Measurements from ENCODE around the gene CP. TPM values are rescaled to one million over a fixed set of nuclear protein-coding genes. Genes with fewer than 3 reads are reported as not detected.
"Not testable (repeated sequence)": the region's sequence is repeated elsewhere in the genome, so short reads cannot be mapped to it uniquely, and the experiment has no call there.

CP gene
- total and polyA plus RNA-seq, 4 experiments from 2014 or later = 0.34 TPM; not detected in 3

- CTCF ChIA-PET (ENCODE audit: partially characterized antibody) = interaction anchor here (0.5 kb wide), 1 partner anchor 243 kb away, joined by 3 read pairs; no protein-coding TSS in a partner anchor
- Histone ChIP-seq H3K4me1 (ENCODE audit: insufficient read depth, low read length) (no peaks in the 10 kb centered on the region), H3K36me3 (ENCODE audit: insufficient read depth, low read length) (no peaks in the 10 kb centered on the region), H3K27ac (ENCODE audit: low read depth, low read length) (no peak overlapping the region), H3K9me3 (ENCODE audit: control insufficient read depth in 1 of 2, low read length in 2 of 2) (no peaks in the 10 kb centered on the region), H3K27me3 (ENCODE audit: insufficient read depth, low read length) (no peaks in the 10 kb centered on the region), H3K4me3 (ENCODE audit: low read length in 2 of 2) (no peak overlapping the region)
- Mint-ChIP-seq H3K4me3 (no peak overlapping the region), H3K36me3 (no peaks in the 10 kb centered on the region), H3K27me3 (peaks cover 7 to 8% of the 10 kb centered on the region in 2 donors), H3K4me1 (peaks cover 0 to 2% (median 0%) of the 10 kb centered on the region in 4 donors), H3K27ac (no peak overlapping the region), H3K9me3 (no peaks in the 10 kb centered on the region)
- intact Hi-C loops (cut with micrococcal nuclease) = no loop called here
- DNase-seq = no peak
- POLR2A ChIA-PET (ENCODE audit: partially characterized antibody) = no interaction called here
These were observed 23.0 kb downstream of the CP start for GRCh38 chr3:149198611-149199010.

GRCh38 chr3:149197669-149198068 is 24.0 kb downstream of the CP start:
- H3K4me3 ChIP-seq (ENCODE audit: low read length in 2 of 2) = no peak overlapping the region
- H3K4me1 ChIP-seq (ENCODE audit: insufficient read depth, low read length) = no peaks in the 10 kb centered on the region
- no peak overlapping the region for H3K4me3 Mint-ChIP-seq
- intact Hi-C loops (cut with micrococcal nuclease) = no loop called here
- H3K9me3 Mint-ChIP-seq = no peaks in the 10 kb centered on the region
- no peak for DNase-seq
- H3K9me3 ChIP-seq (ENCODE audit: control insufficient read depth in 1 of 2, low read length in 2 of 2) = no peaks in the 10 kb centered on the region
- H3K27me3 Mint-ChIP-seq = peaks cover 7 to 8% of the 10 kb centered on the region in 2 donors
- H3K36me3 Mint-ChIP-seq = no peaks in the 10 kb centered on the region
- no peak overlapping the region for H3K27ac ChIP-seq (ENCODE audit: low read depth, low read length)
- POLR2A ChIA-PET (ENCODE audit: partially characterized antibody) = no interaction called here
- H3K4me1 Mint-ChIP-seq = no peaks in the 10 kb centered on the region
- H3K27me3 ChIP-seq (ENCODE audit: insufficient read depth, low read length) = no peaks in the 10 kb centered on the region
- H3K36me3 ChIP-seq (ENCODE audit: insufficient read depth, low read length) = no peaks in the 10 kb centered on the region
- no peak overlapping the region for H3K27ac Mint-ChIP-seq
- CTCF ChIA-PET (ENCODE audit: partially characterized antibody) = no interaction called here

- H3K27me3 ChIP-seq (ENCODE audit: insufficient read depth, low read length); H3K27me3 Mint-ChIP-seq; H3K36me3 ChIP-seq (ENCODE audit: insufficient read depth, low read length); DNase-seq; H3K9me3 ChIP-seq (ENCODE audit: control insufficient read depth in 1 of 2, low read length in 2 of 2); H3K4me3 ChIP-seq (ENCODE audit: low read length in 2 of 2); H3K9me3 Mint-ChIP-seq; H3K4me1 ChIP-seq (ENCODE audit: insufficient read depth, low read length); H3K4me3 Mint-ChIP-seq; H3K27ac Mint-ChIP-seq; POLR2A ChIA-PET (ENCODE audit: partially characterized antibody); intact Hi-C loops (cut with micrococcal nuclease); H3K27ac ChIP-seq (ENCODE audit: low read depth, low read length); H3K36me3 Mint-ChIP-seq; H3K4me1 Mint-ChIP-seq: not testable (repeated sequence)
- CTCF ChIA-PET (ENCODE audit: partially characterized antibody) = interaction anchor here (0.7 kb wide), 1 partner anchor 10 kb away, joined by 3 read pairs; no protein-coding TSS in a partner anchor
These were observed 24.6 kb downstream of the CP start for GRCh38 chr3:149196805-149197592.

- H3K27ac ChIP-seq (ENCODE audit: low read depth, low read length) = no peak overlapping the region
These were observed 26.4 kb downstream of the CP start for GRCh38 chr3:149195221-149195620.

GRCh38 chr3:149188494-149188893 is 33.1 kb downstream of the CP start:
- no peak overlapping the region for H3K27ac ChIP-seq (ENCODE audit: low read depth, low read length)
- Mint-ChIP-seq H3K36me3 (no peaks in the 10 kb centered on the region), H3K27ac (no peak overlapping the region), H3K4me3 (no peak overlapping the region), H3K27me3 (no peaks in the 10 kb centered on the region), H3K4me1 (no peaks in the 10 kb centered on the region), H3K9me3 (no peaks in the 10 kb centered on the region)
- intact Hi-C loops (cut with micrococcal nuclease) = no loop called here
- no peaks in the 10 kb centered on the region for H3K4me1 ChIP-seq (ENCODE audit: insufficient read depth, low read length)
- DNase-seq = no peak
- POLR2A ChIA-PET (ENCODE audit: partially characterized antibody) = no interaction called here
- H3K4me3 ChIP-seq (ENCODE audit: low read length in 2 of 2) = no peak overlapping the region
- CTCF ChIA-PET (ENCODE audit: partially characterized antibody) = no interaction called here
- no peaks in the 10 kb centered on the region for H3K27me3 ChIP-seq (ENCODE audit: insufficient read depth, low read length)
- H3K9me3 ChIP-seq (ENCODE audit: control insufficient read depth in 1 of 2, low read length in 2 of 2) = no peaks in the 10 kb centered on the region
- H3K36me3 ChIP-seq (ENCODE audit: insufficient read depth, low read length) = no peaks in the 10 kb centered on the region

More at GRCh38 chr3:149195221-149195620, 26.4 kb downstream of the CP start:
- Histone ChIP-seq H3K36me3 (ENCODE audit: insufficient read depth, low read length) (no peaks in the 10 kb centered on the region), H3K27me3 (ENCODE audit: insufficient read depth, low read length) (no peaks in the 10 kb centered on the region), H3K4me3 (ENCODE audit: low read length in 2 of 2) (no peak overlapping the region), H3K9me3 (ENCODE audit: control insufficient read depth in 1 of 2, low read length in 2 of 2) (no peaks in the 10 kb centered on the region), H3K4me1 (ENCODE audit: insufficient read depth, low read length) (no peaks in the 10 kb centered on the region)
- no peak for DNase-seq
- H3K9me3 Mint-ChIP-seq = no peaks in the 10 kb centered on the region
- H3K4me1 Mint-ChIP-seq = no peaks in the 10 kb centered on the region
- no peak overlapping the region for H3K4me3 Mint-ChIP-seq
- intact Hi-C loops (cut with micrococcal nuclease) = no loop called here
- H3K27ac Mint-ChIP-seq = no peak overlapping the region
- H3K27me3 Mint-ChIP-seq = peaks cover 5 to 8% of the 10 kb centered on the region in 2 donors
- POLR2A ChIA-PET (ENCODE audit: partially characterized antibody) = no interaction called here
- CTCF ChIA-PET (ENCODE audit: partially characterized antibody) = no interaction called here
- no peaks in the 10 kb centered on the region for H3K36me3 Mint-ChIP-seq

- H3K4me1 Mint-ChIP-seq = no peaks in the 10 kb centered on the region
- Histone ChIP-seq H3K36me3 (ENCODE audit: insufficient read depth, low read length) (no peaks in the 10 kb centered on the region), H3K27me3 (ENCODE audit: insufficient read depth, low read length) (no peaks in the 10 kb centered on the region), H3K4me3 (ENCODE audit: low read length in 2 of 2) (no peak overlapping the region), H3K4me1 (ENCODE audit: insufficient read depth, low read length) (no peaks in the 10 kb centered on the region), H3K9me3 (ENCODE audit: control insufficient read depth in 1 of 2, low read length in 2 of 2) (no peaks in the 10 kb centered on the region), H3K27ac (ENCODE audit: low read depth, low read length) (no peak overlapping the region)
- intact Hi-C loops (cut with micrococcal nuclease) = no loop called here
- H3K4me3 Mint-ChIP-seq = no peak overlapping the region
- DNase-seq = no peak
- H3K36me3 Mint-ChIP-seq = no peaks in the 10 kb centered on the region
- H3K27me3 Mint-ChIP-seq = no peaks in the 10 kb centered on the region
- H3K27ac Mint-ChIP-seq = no peak overlapping the region
- ChIA-PET CTCF (ENCODE audit: partially characterized antibody) (no interaction called here), POLR2A (ENCODE audit: partially characterized antibody) (no interaction called here)
- H3K9me3 Mint-ChIP-seq = no peaks in the 10 kb centered on the region
These were observed 34.9 kb downstream of the CP start for GRCh38 chr3:149186721-149187120.

- H3K4me1 ChIP-seq (ENCODE audit: insufficient read depth, low read length) = no peaks in the 10 kb centered on the region
- Mint-ChIP-seq H3K4me3 (no peak overlapping the region), H3K4me1 (no peaks in the 10 kb centered on the region), H3K36me3 (no peaks in the 10 kb centered on the region), H3K27ac (no peak overlapping the region), H3K9me3 (no peaks in the 10 kb centered on the region), H3K27me3 (no peaks in the 10 kb centered on the region)
- H3K27me3 ChIP-seq (ENCODE audit: insufficient read depth, low read length) = no peaks in the 10 kb centered on the region
- ChIA-PET POLR2A (ENCODE audit: partially characterized antibody) (no interaction called here), CTCF (ENCODE audit: partially characterized antibody) (no interaction called here)
- no peak overlapping the region for H3K27ac ChIP-seq (ENCODE audit: low read depth, low read length)
- H3K9me3 ChIP-seq (ENCODE audit: control insufficient read depth in 1 of 2, low read length in 2 of 2) = no peaks in the 10 kb centered on the region
- intact Hi-C loops (cut with micrococcal nuclease) = no loop called here
- no peak for DNase-seq
- no peaks in the 10 kb centered on the region for H3K36me3 ChIP-seq (ENCODE audit: insufficient read depth, low read length)
- H3K4me3 ChIP-seq (ENCODE audit: low read length in 2 of 2) = no peak overlapping the region
These were observed 35.4 kb downstream of the CP start for GRCh38 chr3:149186219-149186618.
